WTC11 (cell line): ENCODE data around the gene DIMT1. TPM values are rescaled to one million over a fixed set of nuclear protein-coding genes. Genes with fewer than 3 reads are reported as not detected.

Experiments used
- ATAC-seq: fragments of 200-7000 bp; cut with Tn5 transposase; 2 replicates; pipeline ENCODE4 v1.10.0; 2021; ENCODE audit warnings: mild to moderate bottlenecking, moderate library complexity
- CTCF ChIA-PET: fragments of 300-600 bp; sonication (Branson Sonifier 250); formaldehyde crosslinking; loops from one replicate; lab custom pipeline; 2021; ENCODE audit warnings: antibody characterized with exemption; lab: Charles Lee
- POLR2A ChIA-PET: fragments of 350-600 bp; sonication (Branson Sonifier 250); formaldehyde crosslinking; loops from one replicate; lab custom pipeline; 2021; ENCODE audit warnings: antibody characterized with exemption; lab: Charles Lee
- DNase-seq: peaks from one replicate; pipeline ENCODE4 v3.0.0; 2021; ENCODE audit warnings: low spot score
- H3K27ac Mint-ChIP-seq: 2 replicates; pipeline ENCODE4 v1.8.0; 2021; ENCODE audit warnings: mixed read lengths
- H3K27me3 Mint-ChIP-seq: 2 replicates; pipeline ENCODE4 v1.8.0; 2021; ENCODE audit warnings: low read depth, mild to moderate bottlenecking, moderate library complexity, mixed read lengths
- H3K36me3 Mint-ChIP-seq: 2 replicates; pipeline ENCODE4 v1.8.0; 2021; ENCODE audit warnings: mixed read lengths
- H3K4me1 Mint-ChIP-seq: 2 replicates; pipeline ENCODE4 v1.8.0; 2022; ENCODE audit warnings: mixed read lengths
- H3K4me3 Mint-ChIP-seq: 2 replicates; pipeline ENCODE4 v1.8.0; 2021; ENCODE audit warnings: mild to moderate bottlenecking, moderate library complexity, mixed read lengths
- H3K9me3 Mint-ChIP-seq: 2 replicates; pipeline ENCODE4 v1.8.0; 2021; ENCODE audit warnings: mixed read lengths
- CREM ChIP-seq: sonication (generic); formaldehyde crosslinking; IDR thresholded peaks from 2 replicates; pipeline ENCODE4 v1.8.1; 2022; ENCODE audit warnings: mild to moderate bottlenecking, missing genetic modification reagents, moderate library complexity
- ELF4 ChIP-seq: sonication (generic); formaldehyde crosslinking; IDR thresholded peaks from 2 replicates; pipeline ENCODE4 v1.8.1; 2022; ENCODE audit warnings: low read depth, mild to moderate bottlenecking, moderate library complexity, missing genetic modification reagents
- FOXJ3 ChIP-seq: sonication (generic); formaldehyde crosslinking; IDR thresholded peaks from 2 replicates; pipeline ENCODE4 v1.9.0; 2021; ENCODE audit warnings: missing genetic modification reagents, mild to moderate bottlenecking, borderline replicate concordance
- FOXK1 ChIP-seq: sonication (generic); formaldehyde crosslinking; IDR thresholded peaks from 2 replicates; pipeline ENCODE4 v1.8.0; 2022; ENCODE audit warnings: mild to moderate bottlenecking, moderate library complexity, missing genetic modification reagents
- FOXP1 ChIP-seq: sonication (generic); formaldehyde crosslinking; IDR thresholded peaks from 2 replicates; pipeline ENCODE4 v1.8.0; 2022; ENCODE audit warnings: missing genetic modification reagents, mild to moderate bottlenecking, moderate library complexity, borderline replicate concordance
- GRHL2 ChIP-seq: fragments of 250-450 bp; sonication (Bioruptor Pico); IDR thresholded peaks from 2 replicates; pipeline ENCODE4 v1.8.0; 2022; ENCODE audit warnings: mild to moderate bottlenecking, moderate library complexity; ENCODE audit not compliant: insufficient replicate concordance, severe bottlenecking
- GTF2I ChIP-seq: fragments of 250-450 bp; sonication (Bioruptor Pico); conservative IDR thresholded peaks from 2 replicates; pipeline ENCODE4 v1.4.0; 2021; ENCODE audit warnings: mild to moderate bottlenecking
- MYBL2 ChIP-seq: sonication (generic); formaldehyde crosslinking; IDR thresholded peaks from 2 replicates; pipeline ENCODE4 v1.8.1; 2023; ENCODE audit warnings: mild to moderate bottlenecking, moderate library complexity, missing genetic modification reagents
- NFE2L1 ChIP-seq: sonication (generic); formaldehyde crosslinking; IDR thresholded peaks from 2 replicates; pipeline ENCODE4 v1.8.1; 2023; ENCODE audit warnings: missing genetic modification reagents
- NR2C2 ChIP-seq: sonication (generic); formaldehyde crosslinking; IDR thresholded peaks from 2 replicates; pipeline ENCODE4 v1.8.0; 2022; ENCODE audit warnings: mild to moderate bottlenecking, missing genetic modification reagents
- ZNF121 ChIP-seq: sonication (generic); formaldehyde crosslinking; IDR thresholded peaks from 2 replicates; pipeline ENCODE4 v1.8.0; 2023; ENCODE audit warnings: missing genetic modification reagents
- ZNF219 ChIP-seq: sonication (generic); formaldehyde crosslinking; IDR thresholded peaks from 2 replicates; pipeline ENCODE4 v1.8.0; 2023; ENCODE audit warnings: missing genetic modification reagents, mild to moderate bottlenecking, borderline replicate concordance
- ZNF263 ChIP-seq: sonication (generic); formaldehyde crosslinking; IDR thresholded peaks from 2 replicates; pipeline ENCODE4 v1.8.1; 2022; ENCODE audit warnings: low read depth, mild to moderate bottlenecking, moderate library complexity, missing genetic modification reagents
- ZNF317 ChIP-seq: sonication (generic); formaldehyde crosslinking; IDR thresholded peaks from 2 replicates; pipeline ENCODE4 v1.8.1; 2023; ENCODE audit warnings: low read depth, mild to moderate bottlenecking, moderate library complexity, missing genetic modification reagents, borderline replicate concordance
- total RNA-seq: library from RNA; stranded (reverse); gene quantifications from 3 replicates; pipeline ENCODE4 v1.2.3, GENCODE V29; 2021
- TF ChIP-seq, protein P1 (sequence below): sonication (generic); formaldehyde crosslinking; IDR thresholded peaks from 2 replicates; pipeline ENCODE4 v1.8.0; 2023; ENCODE audit warnings: mild to moderate bottlenecking, missing genetic modification reagents
- TF ChIP-seq, protein P2 (sequence below): sonication (generic); formaldehyde crosslinking; IDR thresholded peaks from 2 replicates; pipeline ENCODE4 v1.8.0; 2022; ENCODE audit warnings: mild to moderate bottlenecking, missing genetic modification reagents
- TF ChIP-seq, protein P3 (sequence below): sonication (generic); formaldehyde crosslinking; IDR thresholded peaks from 2 replicates; pipeline ENCODE4 v1.8.1; 2023; ENCODE audit warnings: mild to moderate bottlenecking, missing genetic modification reagents, borderline replicate concordance
- TF ChIP-seq, protein P4 (sequence below): sonication (generic); formaldehyde crosslinking; IDR thresholded peaks from 2 replicates; pipeline ENCODE4 v1.8.0; 2023; ENCODE audit warnings: missing genetic modification reagents, mild to moderate bottlenecking, borderline replicate concordance
- TF ChIP-seq, protein P5 (sequence below): sonication (generic); formaldehyde crosslinking; IDR thresholded peaks from 2 replicates; pipeline ENCODE4 v1.8.0; 2022; ENCODE audit warnings: mild to moderate bottlenecking, missing genetic modification reagents

DIMT1 gene
- total RNA-seq, 1 experiment from 2014 or later = 33.9 TPM

DNA sequence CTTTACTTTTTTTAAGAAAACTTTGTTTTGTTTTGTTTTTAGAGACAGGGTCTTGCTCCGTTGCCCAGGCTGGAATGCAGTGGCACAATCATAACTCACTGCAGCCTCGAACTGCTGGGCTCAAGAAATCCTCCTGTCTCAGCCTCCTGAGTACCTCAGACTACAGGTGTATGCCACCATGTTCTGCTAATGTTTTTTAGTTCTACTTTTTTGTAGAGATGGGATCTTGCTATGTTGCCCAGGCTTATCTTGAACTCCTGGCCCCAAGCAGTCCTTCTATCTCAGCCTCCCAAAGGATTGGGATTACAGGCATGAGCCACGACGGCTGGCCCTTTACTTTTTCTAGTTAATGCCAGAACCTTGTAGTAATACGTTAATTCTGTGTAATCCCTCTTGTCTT is 44.8 kb upstream of the DIMT1 start:
- no peak for DNase-seq
- CTCF ChIA-PET = no interaction called here
- Mint-ChIP-seq H3K4me1 (no peaks in the 10 kb centered on the region), H3K9me3 (no peaks in the 10 kb centered on the region), H3K4me3 (no peak overlapping the region), H3K27me3 (no peaks in the 10 kb centered on the region), H3K36me3 (peaks cover 19% of the 10 kb centered on the region), H3K27ac (no peak overlapping the region)
- ATAC-seq = no peak
- POLR2A ChIA-PET = no interaction called here
- TF ChIP-seq NFE2L1 (CRISPR knock-in tag) (no peak), ELF4 (CRISPR knock-in tag) (no peak), MYBL2 (CRISPR knock-in tag) (no peak), ZNF121 (CRISPR knock-in tag) (peak; percentile 66)
- TF ChIP-seq, protein P1, sequence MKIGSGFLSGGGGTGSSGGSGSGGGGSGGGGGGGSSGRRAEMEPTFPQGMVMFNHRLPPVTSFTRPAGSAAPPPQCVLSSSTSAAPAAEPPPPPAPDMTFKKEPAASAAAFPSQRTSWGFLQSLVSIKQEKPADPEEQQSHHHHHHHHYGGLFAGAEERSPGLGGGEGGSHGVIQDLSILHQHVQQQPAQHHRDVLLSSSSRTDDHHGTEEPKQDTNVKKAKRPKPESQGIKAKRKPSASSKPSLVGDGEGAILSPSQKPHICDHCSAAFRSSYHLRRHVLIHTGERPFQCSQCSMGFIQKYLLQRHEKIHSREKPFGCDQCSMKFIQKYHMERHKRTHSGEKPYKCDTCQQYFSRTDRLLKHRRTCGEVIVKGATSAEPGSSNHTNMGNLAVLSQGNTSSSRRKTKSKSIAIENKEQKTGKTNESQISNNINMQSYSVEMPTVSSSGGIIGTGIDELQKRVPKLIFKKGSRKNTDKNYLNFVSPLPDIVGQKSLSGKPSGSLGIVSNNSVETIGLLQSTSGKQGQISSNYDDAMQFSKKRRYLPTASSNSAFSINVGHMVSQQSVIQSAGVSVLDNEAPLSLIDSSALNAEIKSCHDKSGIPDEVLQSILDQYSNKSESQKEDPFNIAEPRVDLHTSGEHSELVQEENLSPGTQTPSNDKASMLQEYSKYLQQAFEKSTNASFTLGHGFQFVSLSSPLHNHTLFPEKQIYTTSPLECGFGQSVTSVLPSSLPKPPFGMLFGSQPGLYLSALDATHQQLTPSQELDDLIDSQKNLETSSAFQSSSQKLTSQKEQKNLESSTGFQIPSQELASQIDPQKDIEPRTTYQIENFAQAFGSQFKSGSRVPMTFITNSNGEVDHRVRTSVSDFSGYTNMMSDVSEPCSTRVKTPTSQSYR (CRISPR knock-in tag) = no peak
- TF ChIP-seq, protein P2, sequence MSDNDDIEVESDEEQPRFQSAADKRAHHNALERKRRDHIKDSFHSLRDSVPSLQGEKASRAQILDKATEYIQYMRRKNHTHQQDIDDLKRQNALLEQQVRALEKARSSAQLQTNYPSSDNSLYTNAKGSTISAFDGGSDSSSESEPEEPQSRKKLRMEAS = no peak

DNA sequence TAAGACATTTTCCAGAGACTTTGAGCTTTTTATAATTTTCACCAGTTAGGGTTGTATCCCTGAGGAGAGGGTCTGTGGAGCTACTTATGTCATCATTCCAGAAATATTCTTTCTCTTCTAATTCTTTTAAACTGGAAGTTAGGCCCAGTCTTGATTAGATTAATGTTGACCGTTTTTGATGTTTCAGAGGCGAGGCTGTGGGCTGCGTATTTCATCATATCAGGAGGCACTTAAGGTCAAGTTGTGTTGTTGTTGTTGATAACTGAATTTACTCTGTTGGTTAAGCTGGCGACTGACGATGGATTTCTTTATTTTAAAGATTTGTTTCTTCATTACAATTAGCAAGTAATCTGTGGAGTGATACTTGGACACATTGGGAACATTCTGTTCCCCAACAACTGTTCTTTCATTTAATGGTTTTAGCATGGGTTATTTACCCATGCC is 28.9 kb upstream of the DIMT1 start:
- Mint-ChIP-seq H3K4me1 (no peaks in the 10 kb centered on the region), H3K27me3 (no peaks in the 10 kb centered on the region), H3K9me3 (no peaks in the 10 kb centered on the region), H3K4me3 (no peak overlapping the region), H3K36me3 (peaks cover 2% of the 10 kb centered on the region), H3K27ac (peak overlapping the region; percentile 19; the same call in 1 of the 2 replicates)
- CTCF ChIA-PET = interaction anchor here (0.6 to 2.8 kb wide), 4 partner anchors 11 to 59 kb away, joined by 3 to 20 read pairs (median 9); no protein-coding TSS in a partner anchor
- DNase-seq (no peak), ATAC-seq (no peak)
- POLR2A ChIA-PET = interaction anchor here (1.8 kb wide), 1 partner anchor 29 kb away, joined by 7 read pairs; the partner anchor contains the start of gene DIMT1
- TF ChIP-seq, protein P2 = no peak
- TF ChIP-seq FOXJ3 = no peak
- no peak for TF ChIP-seq CREM (CRISPR knock-in tag)
- no peak for TF ChIP-seq MYBL2 (CRISPR knock-in tag)
- TF ChIP-seq FOXP1 (CRISPR knock-in tag) = no peak
- TF ChIP-seq ZNF263 = no peak
- TF ChIP-seq, protein P3, sequence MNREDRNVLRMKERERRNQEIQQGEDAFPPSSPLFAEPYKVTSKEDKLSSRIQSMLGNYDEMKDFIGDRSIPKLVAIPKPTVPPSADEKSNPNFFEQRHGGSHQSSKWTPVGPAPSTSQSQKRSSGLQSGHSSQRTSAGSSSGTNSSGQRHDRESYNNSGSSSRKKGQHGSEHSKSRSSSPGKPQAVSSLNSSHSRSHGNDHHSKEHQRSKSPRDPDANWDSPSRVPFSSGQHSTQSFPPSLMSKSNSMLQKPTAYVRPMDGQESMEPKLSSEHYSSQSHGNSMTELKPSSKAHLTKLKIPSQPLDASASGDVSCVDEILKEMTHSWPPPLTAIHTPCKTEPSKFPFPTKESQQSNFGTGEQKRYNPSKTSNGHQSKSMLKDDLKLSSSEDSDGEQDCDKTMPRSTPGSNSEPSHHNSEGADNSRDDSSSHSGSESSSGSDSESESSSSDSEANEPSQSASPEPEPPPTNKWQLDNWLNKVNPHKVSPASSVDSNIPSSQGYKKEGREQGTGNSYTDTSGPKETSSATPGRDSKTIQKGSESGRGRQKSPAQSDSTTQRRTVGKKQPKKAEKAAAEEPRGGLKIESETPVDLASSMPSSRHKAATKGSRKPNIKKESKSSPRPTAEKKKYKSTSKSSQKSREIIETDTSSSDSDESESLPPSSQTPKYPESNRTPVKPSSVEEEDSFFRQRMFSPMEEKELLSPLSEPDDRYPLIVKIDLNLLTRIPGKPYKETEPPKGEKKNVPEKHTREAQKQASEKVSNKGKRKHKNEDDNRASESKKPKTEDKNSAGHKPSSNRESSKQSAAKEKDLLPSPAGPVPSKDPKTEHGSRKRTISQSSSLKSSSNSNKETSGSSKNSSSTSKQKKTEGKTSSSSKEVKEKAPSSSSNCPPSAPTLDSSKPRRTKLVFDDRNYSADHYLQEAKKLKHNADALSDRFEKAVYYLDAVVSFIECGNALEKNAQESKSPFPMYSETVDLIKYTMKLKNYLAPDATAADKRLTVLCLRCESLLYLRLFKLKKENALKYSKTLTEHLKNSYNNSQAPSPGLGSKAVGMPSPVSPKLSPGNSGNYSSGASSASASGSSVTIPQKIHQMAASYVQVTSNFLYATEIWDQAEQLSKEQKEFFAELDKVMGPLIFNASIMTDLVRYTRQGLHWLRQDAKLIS (CRISPR knock-in tag) = no peak
- TF ChIP-seq, protein P4, sequence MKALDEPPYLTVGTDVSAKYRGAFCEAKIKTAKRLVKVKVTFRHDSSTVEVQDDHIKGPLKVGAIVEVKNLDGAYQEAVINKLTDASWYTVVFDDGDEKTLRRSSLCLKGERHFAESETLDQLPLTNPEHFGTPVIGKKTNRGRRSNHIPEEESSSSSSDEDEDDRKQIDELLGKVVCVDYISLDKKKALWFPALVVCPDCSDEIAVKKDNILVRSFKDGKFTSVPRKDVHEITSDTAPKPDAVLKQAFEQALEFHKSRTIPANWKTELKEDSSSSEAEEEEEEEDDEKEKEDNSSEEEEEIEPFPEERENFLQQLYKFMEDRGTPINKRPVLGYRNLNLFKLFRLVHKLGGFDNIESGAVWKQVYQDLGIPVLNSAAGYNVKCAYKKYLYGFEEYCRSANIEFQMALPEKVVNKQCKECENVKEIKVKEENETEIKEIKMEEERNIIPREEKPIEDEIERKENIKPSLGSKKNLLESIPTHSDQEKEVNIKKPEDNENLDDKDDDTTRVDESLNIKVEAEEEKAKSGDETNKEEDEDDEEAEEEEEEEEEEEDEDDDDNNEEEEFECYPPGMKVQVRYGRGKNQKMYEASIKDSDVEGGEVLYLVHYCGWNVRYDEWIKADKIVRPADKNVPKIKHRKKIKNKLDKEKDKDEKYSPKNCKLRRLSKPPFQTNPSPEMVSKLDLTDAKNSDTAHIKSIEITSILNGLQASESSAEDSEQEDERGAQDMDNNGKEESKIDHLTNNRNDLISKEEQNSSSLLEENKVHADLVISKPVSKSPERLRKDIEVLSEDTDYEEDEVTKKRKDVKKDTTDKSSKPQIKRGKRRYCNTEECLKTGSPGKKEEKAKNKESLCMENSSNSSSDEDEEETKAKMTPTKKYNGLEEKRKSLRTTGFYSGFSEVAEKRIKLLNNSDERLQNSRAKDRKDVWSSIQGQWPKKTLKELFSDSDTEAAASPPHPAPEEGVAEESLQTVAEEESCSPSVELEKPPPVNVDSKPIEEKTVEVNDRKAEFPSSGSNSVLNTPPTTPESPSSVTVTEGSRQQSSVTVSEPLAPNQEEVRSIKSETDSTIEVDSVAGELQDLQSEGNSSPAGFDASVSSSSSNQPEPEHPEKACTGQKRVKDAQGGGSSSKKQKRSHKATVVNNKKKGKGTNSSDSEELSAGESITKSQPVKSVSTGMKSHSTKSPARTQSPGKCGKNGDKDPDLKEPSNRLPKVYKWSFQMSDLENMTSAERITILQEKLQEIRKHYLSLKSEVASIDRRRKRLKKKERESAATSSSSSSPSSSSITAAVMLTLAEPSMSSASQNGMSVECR (CRISPR knock-in tag) = no peak
- TF ChIP-seq NFE2L1 (CRISPR knock-in tag) = no peak
- no peak for TF ChIP-seq ZNF219 (CRISPR knock-in tag)
- TF ChIP-seq, protein P5, sequence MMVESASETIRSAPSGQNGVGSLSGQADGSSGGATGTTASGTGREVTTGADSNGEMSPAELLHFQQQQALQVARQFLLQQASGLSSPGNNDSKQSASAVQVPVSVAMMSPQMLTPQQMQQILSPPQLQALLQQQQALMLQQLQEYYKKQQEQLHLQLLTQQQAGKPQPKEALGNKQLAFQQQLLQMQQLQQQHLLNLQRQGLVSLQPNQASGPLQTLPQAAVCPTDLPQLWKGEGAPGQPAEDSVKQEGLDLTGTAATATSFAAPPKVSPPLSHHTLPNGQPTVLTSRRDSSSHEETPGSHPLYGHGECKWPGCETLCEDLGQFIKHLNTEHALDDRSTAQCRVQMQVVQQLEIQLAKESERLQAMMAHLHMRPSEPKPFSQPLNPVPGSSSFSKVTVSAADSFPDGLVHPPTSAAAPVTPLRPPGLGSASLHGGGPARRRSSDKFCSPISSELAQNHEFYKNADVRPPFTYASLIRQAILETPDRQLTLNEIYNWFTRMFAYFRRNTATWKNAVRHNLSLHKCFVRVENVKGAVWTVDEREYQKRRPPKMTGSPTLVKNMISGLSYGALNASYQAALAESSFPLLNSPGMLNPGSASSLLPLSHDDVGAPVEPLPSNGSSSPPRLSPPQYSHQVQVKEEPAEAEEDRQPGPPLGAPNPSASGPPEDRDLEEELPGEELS (CRISPR knock-in tag) = no peak
- TF ChIP-seq GRHL2 (CRISPR knock-in tag) = no peak
- no peak for TF ChIP-seq NR2C2 (CRISPR knock-in tag)
- no peak for TF ChIP-seq GTF2I
- TF ChIP-seq ZNF317 (CRISPR knock-in tag) = no peak
- TF ChIP-seq FOXK1 (CRISPR knock-in tag) = no peak
